GM12878 (cell line): ENCODE results near the gene KRT20. TPM values are rescaled to one million over a fixed set of nuclear protein-coding genes. Genes with fewer than 3 reads are reported as not detected.

Source experiments
- ATAC-seq: fragments of 200-7000 bp; cut with Tn5 transposase; 3 replicates; pipeline ENCODE4 v1.9.1; 2020; ENCODE audit warnings: mild to moderate bottlenecking, moderate library complexity
- BruUV-seq: library from RNA; stranded (reverse); fragments of 400-500 nt; replicated peaks from 2 replicates; lab custom pipeline; 2021; lab: Mats Ljungman, UMichigan
- CTCF ChIA-PET: fragments of 300-600 bp; sonication (Branson Sonifier 250); formaldehyde crosslinking; extraction: SDS; loops from one replicate; lab custom pipeline; 2021; ENCODE audit warnings: inconsistent platforms; lab: Yijun Ruan, JAX
- POLR2A ChIA-PET: fragments of 350-600 bp; formaldehyde crosslinking; extraction: SDS; loops from one replicate; lab custom pipeline; 2021; ENCODE audit warnings: inconsistent platforms; lab: Charles Lee
- RAD21 ChIA-PET: fragments of 300-600 bp; sonication (Branson Sonifier 250); formaldehyde crosslinking; loops from one replicate; lab custom pipeline; 2023; ENCODE audit warnings: antibody characterized with exemption; ENCODE audit not compliant: unreplicated experiment; lab: Charles Lee
- SMC1A ChIA-PET: fragments of 300-600 bp; sonication (Branson Sonifier 250); formaldehyde crosslinking; loops from one replicate; lab custom pipeline; 2023; ENCODE audit not compliant: unreplicated experiment, uncharacterized antibody; lab: Charles Lee
- DNase-seq: peaks from one replicate; pipeline ENCODE4 v3.0.0-alpha.2; 2011; ENCODE audit warnings: low read depth, low spot score
- FAIRE-seq: peaks from 3 replicates; lab custom pipeline; 2011; peaks lifted over from hg19 to GRCh38; lab: Jason Lieb, UNC
- H2AFZ ChIP-seq: 2 replicates; pipeline ENCODE4 v1.6.0; 2011; ENCODE audit warnings: low read depth, low read length, control low read depth; ENCODE audit not compliant: control insufficient read depth
- H3K27ac ChIP-seq: 2 replicates; pipeline ENCODE4 v1.5.1; 2011; ENCODE audit warnings: control low read depth; ENCODE audit not compliant: control insufficient read depth, insufficient read depth
- H3K27me3 ChIP-seq, 2 experiments: replicated peaks in 1 of 2; 2 replicates each; pipeline versions ENCODE4 v1.6.0 to v1.6.1; 2011; ENCODE audit warnings: low read length in 1 of 2; ENCODE audit not compliant: control insufficient read depth in 2 of 2, insufficient read depth in 2 of 2
- H3K36me3 ChIP-seq, 2 experiments: 2 replicates each; pipeline ENCODE4 v1.5.1; 2011; ENCODE audit warnings: low read length in 1 of 2; ENCODE audit not compliant: control insufficient read depth in 2 of 2, insufficient read depth in 2 of 2
- H3K4me1 ChIP-seq: 2 replicates; pipeline ENCODE4 v1.6.1; 2011; ENCODE audit warnings: mild to moderate bottlenecking, low read length, moderate library complexity, mixed read lengths; ENCODE audit not compliant: control insufficient read depth, insufficient read depth
- H3K4me2 ChIP-seq: 2 replicates; pipeline ENCODE4 v1.6.0; 2011; ENCODE audit warnings: control low read depth; ENCODE audit not compliant: control insufficient read depth, insufficient read depth
- H3K4me3 ChIP-seq: fragments of 200-600 bp; sonication (generic); 2 replicates; pipeline ENCODE4 v1.5.1; 2016
- H3K79me2 ChIP-seq: 2 replicates; pipeline ENCODE4 v1.6.0; 2011; ENCODE audit warnings: low read length; ENCODE audit not compliant: control insufficient read depth, insufficient read depth
- H3K9ac ChIP-seq: 2 replicates; pipeline ENCODE4 v1.8.0; 2011; ENCODE audit warnings: low read length, control low read depth, mixed read lengths; ENCODE audit not compliant: control insufficient read depth, insufficient read depth
- H3K9me3 ChIP-seq: replicated peaks from 3 replicates; pipeline ENCODE4 v1.5.1; 2011; ENCODE audit warnings: mild to moderate bottlenecking, low read length; ENCODE audit not compliant: control insufficient read depth, insufficient read depth
- H4K20me1 ChIP-seq: 2 replicates; pipeline ENCODE4 v1.6.0; 2011; ENCODE audit not compliant: control insufficient read depth, insufficient read depth
- HCFC1 ChIP-seq: fragments of 150-350 bp; IDR thresholded peaks from 2 replicates; pipeline ENCODE4 v1.6.1; 2014; ENCODE audit warnings: low read length
- MXI1 ChIP-seq: fragments of 150-350 bp; IDR thresholded peaks from 2 replicates; pipeline ENCODE4 v1.6.1; 2011; ENCODE audit warnings: low read depth, mild to moderate bottlenecking, inconsistent platforms, low read length, improper control_type of control experiment
- NR2C2 ChIP-seq: IDR thresholded peaks from 2 replicates; pipeline ENCODE4 v1.6.1; 2011; ENCODE audit warnings: borderline replicate concordance, low read depth; ENCODE audit not compliant: control insufficient read depth, insufficient read length
- RAD21 ChIP-seq: IDR thresholded peaks from 2 replicates; pipeline ENCODE4 v1.6.1; 2011; ENCODE audit warnings: mild to moderate bottlenecking, low read depth, low read length, moderate library complexity; ENCODE audit not compliant: insufficient read depth
- RCOR1 ChIP-seq: conservative IDR thresholded peaks from 2 replicates; pipeline ENCODE4 v1.6.1; 2012; ENCODE audit warnings: low read depth, low read length, improper control_type of control experiment
- SP1 ChIP-seq: IDR thresholded peaks from one replicate; pipeline ENCODE4 v1.6.1; 2011; ENCODE audit warnings: low read depth, low read length
- ZBTB33 ChIP-seq: fragments of 450-650 bp; IDR thresholded peaks from 2 replicates; pipeline ENCODE4 v1.6.1; 2017; ENCODE audit warnings: mild to moderate bottlenecking
- WGBS: methylation state at CpG from one replicate; pipeline ENCODE4 v1.1.6; 2016; ENCODE audit warnings: low lambda C conversion rate; ENCODE audit not compliant: insufficient replicate concordance, insufficient coverage; ENCODE audit errors: missing lambda C conversion rate; 5-methylcytosine and 5-hydroxymethylcytosine counted together
- in situ Hi-C: fragments of 300-500 bp; cut with MboI; formaldehyde crosslinking; loops from 9 replicates; pipeline ENCODE4 v1.14.3; 2018; ENCODE audit warnings: mixed read lengths
- intact Hi-C: fragments of 100-400 bp; cut with micrococcal nuclease; formaldehyde crosslinking; loops from one replicate; pipeline ENCODE4 v1.14.2; 2022; ENCODE audit not compliant: unreplicated experiment
- polyA plus RNA-seq, 11 experiments: library from polyadenylated mRNA; depleted of rRNA in 4 of 11; unstranded in 6 of 11; stranded (reverse) in 5 of 11; fragments of >200 nt; fragmentation: Nextera tagmentation in 4 of 11; fragmentation: Illumina TruSeq in 1 of 11; extraction: Ambion mirVana in 4 of 11; extraction: Trizol in 1 of 11; gene quantifications; 1 replicate in 1 of 11; 2 replicates in 10 of 11; pipeline versions ENCODE4 v1.2.1 to v1.2.3, GENCODE V29; 2011 to 2016; ENCODE audit warnings: inconsistent platforms in 2 of 11, missing spikeins in 2 of 11, low read depth in 1 of 11
- total RNA-seq, 4 experiments: library from RNA; depleted of rRNA in 3 of 4; stranded (reverse); fragments of >200 nt in 3 of 4; fragmentation: Illumina TruSeq in 1 of 4; extraction: Trizol in 1 of 4; gene quantifications; 2 replicates each; pipeline versions ENCODE4 v1.2.1 to v1.2.3, GENCODE V29; 2013 to 2021
- TF ChIP-seq, protein P1 (sequence below): fragments of 450-650 bp; IDR thresholded peaks from 2 replicates; pipeline ENCODE4 v1.6.1; 2017; ENCODE audit warnings: mild to moderate bottlenecking, moderate library complexity

The KRT20 gene
- total and polyA plus RNA-seq, 10 of the 15 experiments (the other 5 are each of a cell fraction or from before 2014, with no cell fraction given) = 0.23 TPM; not detected in 9

DNA sequence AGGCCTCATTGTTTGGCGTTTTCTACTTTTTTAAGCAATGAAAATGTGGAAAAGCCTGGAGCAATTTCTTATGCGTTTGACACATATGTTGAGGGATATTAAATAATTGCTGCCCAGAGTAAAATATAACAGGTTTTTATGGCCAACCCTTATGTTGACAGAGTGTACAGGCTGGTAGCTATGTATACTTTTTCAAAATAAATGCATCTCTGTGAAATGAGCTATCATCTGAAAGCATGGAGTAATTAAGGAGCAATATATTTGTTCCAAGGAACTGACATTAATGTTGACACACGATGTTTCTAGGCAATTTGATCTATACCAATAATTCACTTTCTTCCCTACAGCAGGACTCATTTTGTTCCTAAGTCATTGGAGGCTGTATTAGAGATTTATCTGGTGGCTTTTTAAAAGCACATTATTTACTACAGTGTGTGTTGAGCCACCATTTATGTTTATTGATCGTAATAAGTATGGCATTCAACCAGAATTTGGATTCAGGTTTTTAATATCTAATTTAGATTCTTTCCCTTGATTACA lies 11.9 kb upstream of the KRT20 start:
- no peaks in the 10 kb centered on the region for H3K79me2 ChIP-seq
- SMC1A ChIA-PET = no interaction called here
- no peaks in the 10 kb centered on the region; a peak in 1 of 4 replicates for H3K27me3 ChIP-seq
- H3K9me3 ChIP-seq = no peaks in the 10 kb centered on the region
- in situ Hi-C loops (no loop called here), intact Hi-C loops (no loop called here)
- RAD21 ChIA-PET = no interaction called here
- H3K4me1 ChIP-seq = no peaks in the 10 kb centered on the region
- no peak overlapping the region for H2AFZ ChIP-seq
- no peak overlapping the region for H3K9ac ChIP-seq
- H3K4me3 ChIP-seq = no peak overlapping the region
- DNase-seq = no peak
- POLR2A ChIA-PET = no interaction called here
- H4K20me1 ChIP-seq = no peaks in the 10 kb centered on the region
- H3K36me3 ChIP-seq = no peaks in the 10 kb centered on the region
- FAIRE-seq = no peak
- no peak for ATAC-seq
- H3K4me2 ChIP-seq = no peak overlapping the region
- no TSS peak for BruUV-seq
- 27% methylated on average over 4 of the region's 4 CpGs for WGBS
- CTCF ChIA-PET = interaction anchor here (1.1 kb wide), 1 partner anchor 90 kb away, joined by 3 read pairs; no protein-coding TSS in a partner anchor
- TF ChIP-seq NR2C2 (no peak), ZBTB33 (no peak), RCOR1 (no peak), MXI1 (no peak), SP1 (no peak), HCFC1 (no peak), RAD21 (no peak)
- TF ChIP-seq, protein P1, sequence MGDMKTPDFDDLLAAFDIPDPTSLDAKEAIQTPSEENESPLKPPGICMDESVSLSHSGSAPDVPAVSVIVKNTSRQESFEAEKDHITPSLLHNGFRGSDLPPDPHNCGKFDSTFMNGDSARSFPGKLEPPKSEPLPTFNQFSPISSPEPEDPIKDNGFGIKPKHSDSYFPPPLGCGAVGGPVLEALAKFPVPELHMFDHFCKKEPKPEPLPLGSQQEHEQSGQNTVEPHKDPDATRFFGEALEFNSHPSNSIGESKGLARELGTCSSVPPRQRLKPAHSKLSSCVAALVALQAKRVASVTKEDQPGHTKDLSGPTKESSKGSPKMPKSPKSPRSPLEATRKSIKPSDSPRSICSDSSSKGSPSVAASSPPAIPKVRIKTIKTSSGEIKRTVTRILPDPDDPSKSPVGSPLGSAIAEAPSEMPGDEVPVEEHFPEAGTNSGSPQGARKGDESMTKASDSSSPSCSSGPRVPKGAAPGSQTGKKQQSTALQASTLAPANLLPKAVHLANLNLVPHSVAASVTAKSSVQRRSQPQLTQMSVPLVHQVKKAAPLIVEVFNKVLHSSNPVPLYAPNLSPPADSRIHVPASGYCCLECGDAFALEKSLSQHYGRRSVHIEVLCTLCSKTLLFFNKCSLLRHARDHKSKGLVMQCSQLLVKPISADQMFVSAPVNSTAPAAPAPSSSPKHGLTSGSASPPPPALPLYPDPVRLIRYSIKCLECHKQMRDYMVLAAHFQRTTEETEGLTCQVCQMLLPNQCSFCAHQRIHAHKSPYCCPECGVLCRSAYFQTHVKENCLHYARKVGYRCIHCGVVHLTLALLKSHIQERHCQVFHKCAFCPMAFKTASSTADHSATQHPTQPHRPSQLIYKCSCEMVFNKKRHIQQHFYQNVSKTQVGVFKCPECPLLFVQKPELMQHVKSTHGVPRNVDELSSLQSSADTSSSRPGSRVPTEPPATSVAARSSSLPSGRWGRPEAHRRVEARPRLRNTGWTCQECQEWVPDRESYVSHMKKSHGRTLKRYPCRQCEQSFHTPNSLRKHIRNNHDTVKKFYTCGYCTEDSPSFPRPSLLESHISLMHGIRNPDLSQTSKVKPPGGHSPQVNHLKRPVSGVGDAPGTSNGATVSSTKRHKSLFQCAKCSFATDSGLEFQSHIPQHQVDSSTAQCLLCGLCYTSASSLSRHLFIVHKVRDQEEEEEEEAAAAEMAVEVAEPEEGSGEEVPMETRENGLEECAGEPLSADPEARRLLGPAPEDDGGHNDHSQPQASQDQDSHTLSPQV = no peak
- no peak overlapping the region for H3K27ac ChIP-seq
